ENCODE measurements around the gene NENF. TPM values are rescaled to one million over a fixed set of nuclear protein-coding genes. Genes with fewer than 3 reads are reported as not detected.

NENF gene
- total and polyA plus RNA-seq, 2 donors (not counting 1 experiment from before 2014, with no cell fraction given) = 33.3 to 58.1 TPM

DNA sequence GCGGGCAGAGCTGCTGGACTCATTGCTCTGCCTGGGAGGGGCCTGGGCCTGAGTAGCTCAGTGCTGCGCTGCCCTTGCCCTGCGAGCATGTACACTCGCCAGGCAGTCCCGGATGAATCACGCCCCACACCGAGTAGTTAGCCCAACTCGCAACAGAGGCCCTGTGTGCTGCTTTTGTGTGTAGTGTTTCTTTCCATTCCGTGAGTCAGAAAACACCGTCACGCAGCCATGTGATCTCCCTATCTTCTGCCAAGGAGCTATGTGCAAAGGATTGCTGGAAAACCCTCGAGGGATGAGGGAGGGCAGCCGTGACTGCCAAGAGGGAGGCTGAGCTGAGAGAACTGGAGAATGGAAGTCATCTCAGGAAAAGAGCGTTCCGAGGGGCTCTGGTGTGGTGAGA is 37.3 kb downstream of the NENF start:
- TF ChIP-seq EZH2 (IDR thresholded peaks at IDR 0.05; ENCODE audit: low read length, missing control alignments) = no peak
- TF ChIP-seq, protein P1, sequence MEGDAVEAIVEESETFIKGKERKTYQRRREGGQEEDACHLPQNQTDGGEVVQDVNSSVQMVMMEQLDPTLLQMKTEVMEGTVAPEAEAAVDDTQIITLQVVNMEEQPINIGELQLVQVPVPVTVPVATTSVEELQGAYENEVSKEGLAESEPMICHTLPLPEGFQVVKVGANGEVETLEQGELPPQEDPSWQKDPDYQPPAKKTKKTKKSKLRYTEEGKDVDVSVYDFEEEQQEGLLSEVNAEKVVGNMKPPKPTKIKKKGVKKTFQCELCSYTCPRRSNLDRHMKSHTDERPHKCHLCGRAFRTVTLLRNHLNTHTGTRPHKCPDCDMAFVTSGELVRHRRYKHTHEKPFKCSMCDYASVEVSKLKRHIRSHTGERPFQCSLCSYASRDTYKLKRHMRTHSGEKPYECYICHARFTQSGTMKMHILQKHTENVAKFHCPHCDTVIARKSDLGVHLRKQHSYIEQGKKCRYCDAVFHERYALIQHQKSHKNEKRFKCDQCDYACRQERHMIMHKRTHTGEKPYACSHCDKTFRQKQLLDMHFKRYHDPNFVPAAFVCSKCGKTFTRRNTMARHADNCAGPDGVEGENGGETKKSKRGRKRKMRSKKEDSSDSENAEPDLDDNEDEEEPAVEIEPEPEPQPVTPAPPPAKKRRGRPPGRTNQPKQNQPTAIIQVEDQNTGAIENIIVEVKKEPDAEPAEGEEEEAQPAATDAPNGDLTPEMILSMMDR (conservative IDR thresholded peaks at IDR 0.05 in 1 of 2, IDR thresholded peaks at IDR 0.05 in 1 of 2; ENCODE audit: low read depth in 1 of 2, low read length in 2 of 2) = no peak
- Histone ChIP-seq H3K4me1 (ENCODE audit: control insufficient read depth, extremely low read depth, insufficient read depth, low read length) (peaks cover 4% of the 10 kb centered on the region), H3K9ac (ENCODE audit: insufficient read depth, low read length) (no peak overlapping the region), H3K27ac (ENCODE audit: insufficient read depth, low read length) (peak overlapping the region; percentile 32), H3K27me3 (ENCODE audit: control insufficient read depth, insufficient read depth, low read length) (peaks cover 3% of the 10 kb centered on the region), H3K4me3 (replicated peaks in 1 of 4; ENCODE audit: control extremely low read depth in 1 of 4, insufficient read depth in 1 of 4, low read depth in 3 of 4, low read length in 4 of 4) (no peak overlapping the region), H3K36me3 (ENCODE audit: control insufficient read depth, insufficient read depth, low read length) (no peaks in the 10 kb centered on the region), H3K4me2 (ENCODE audit: extremely low read depth, insufficient read depth, low read length) (peak overlapping the region; percentile 63), H3K79me2 (ENCODE audit: control insufficient read depth, insufficient read depth, low read length) (no peaks in the 10 kb centered on the region), H4K20me1 (ENCODE audit: control insufficient read depth, extremely low read depth, insufficient read depth, low read length) (no peaks in the 10 kb centered on the region), H2AFZ (ENCODE audit: low read length) (peak overlapping the region; percentile 33), H3K9me3 (ENCODE audit: control insufficient read depth, insufficient read depth, low read depth, low read length) (no peaks in the 10 kb centered on the region)
- peak; percentile 97 to 99 for DNase-seq (ENCODE audit: low read depth in 2 of 2)

DNA sequence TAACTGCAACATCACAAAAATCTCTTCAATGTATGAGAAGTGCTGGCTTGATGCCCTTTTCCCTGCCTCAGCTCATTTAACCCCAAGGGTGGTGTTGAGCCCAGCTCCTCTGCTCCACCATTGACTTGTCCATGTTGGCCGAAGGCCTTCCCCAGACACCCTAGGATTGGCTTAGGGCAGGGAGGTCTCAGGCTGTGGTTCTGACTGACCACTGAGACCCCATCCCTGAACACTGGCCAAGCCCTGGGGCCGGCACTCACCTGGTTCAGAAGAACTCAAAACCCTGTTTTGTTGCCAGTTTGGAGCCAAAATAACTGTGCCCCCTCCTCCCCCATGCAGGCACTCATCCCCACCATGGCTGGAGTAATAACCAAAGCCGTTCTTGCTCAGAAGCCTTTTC is 38.6 kb downstream of the NENF start:
- Histone ChIP-seq H3K9me3 (ENCODE audit: control insufficient read depth, insufficient read depth, low read depth, low read length) (no peaks in the 10 kb centered on the region), H3K36me3 (ENCODE audit: control insufficient read depth, insufficient read depth, low read length) (no peaks in the 10 kb centered on the region), H3K9ac (ENCODE audit: insufficient read depth, low read length) (no peak overlapping the region), H4K20me1 (ENCODE audit: control insufficient read depth, extremely low read depth, insufficient read depth, low read length) (no peaks in the 10 kb centered on the region), H3K27ac (ENCODE audit: insufficient read depth, low read length) (no peak overlapping the region), H3K4me3 (replicated peaks in 1 of 4; ENCODE audit: control extremely low read depth in 1 of 4, insufficient read depth in 1 of 4, low read depth in 3 of 4, low read length in 4 of 4) (no peak overlapping the region), H3K4me1 (ENCODE audit: control insufficient read depth, extremely low read depth, insufficient read depth, low read length) (peaks cover 4% of the 10 kb centered on the region), H2AFZ (ENCODE audit: low read length) (no peak overlapping the region), H3K4me2 (ENCODE audit: extremely low read depth, insufficient read depth, low read length) (no peak overlapping the region), H3K27me3 (ENCODE audit: control insufficient read depth, insufficient read depth, low read length) (peaks cover 3% of the 10 kb centered on the region), H3K79me2 (ENCODE audit: control insufficient read depth, insufficient read depth, low read length) (no peaks in the 10 kb centered on the region)
- DNase-seq (ENCODE audit: low read depth in 2 of 2) = no peak
- TF ChIP-seq, protein P1 (conservative IDR thresholded peaks at IDR 0.05 in 1 of 2, IDR thresholded peaks at IDR 0.05 in 1 of 2; ENCODE audit: low read depth in 1 of 2, low read length in 2 of 2) = no peak
- no peak for TF ChIP-seq EZH2 (IDR thresholded peaks at IDR 0.05; ENCODE audit: low read length, missing control alignments)

DNA sequence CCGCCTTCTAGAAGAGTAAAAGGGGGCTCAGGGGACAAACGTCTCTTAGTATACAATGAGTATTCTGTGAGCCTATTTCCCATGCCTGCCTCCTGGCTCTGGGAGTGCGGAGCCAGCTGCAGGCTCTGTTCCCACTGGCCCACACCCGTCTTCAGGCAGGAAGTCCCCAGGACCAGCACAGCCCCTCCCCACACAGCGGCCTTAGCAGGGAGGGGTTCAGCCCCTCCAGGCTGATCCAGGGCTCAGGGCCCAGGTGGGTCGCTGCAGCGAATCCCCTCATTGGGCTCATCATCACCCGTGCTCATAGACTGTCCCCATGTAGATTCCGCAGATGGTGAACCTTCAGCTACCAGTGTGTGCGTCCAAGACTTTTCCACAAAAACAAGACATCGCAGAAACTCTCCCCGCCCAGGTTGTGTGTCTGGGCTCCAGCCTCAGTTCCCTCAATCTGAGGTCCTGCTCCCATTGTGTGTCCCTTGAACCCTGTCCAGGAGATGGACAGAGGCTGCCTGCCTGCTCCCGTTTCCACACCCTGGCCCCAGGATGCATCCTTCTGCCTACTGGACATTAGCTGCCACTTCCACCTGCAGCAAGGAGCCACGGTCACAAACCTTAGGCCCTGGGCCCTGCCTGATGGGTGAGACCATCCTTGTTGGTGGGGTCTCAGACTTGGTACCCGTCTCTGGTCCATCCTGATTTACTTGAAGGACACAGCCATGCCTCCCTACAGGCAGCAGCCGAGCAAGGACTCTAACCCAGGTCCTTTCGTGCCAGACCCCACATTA is 39.4 kb downstream of the NENF start:
- H3K36me3 ChIP-seq (ENCODE audit: control insufficient read depth, insufficient read depth, low read length) = no peaks in the 10 kb centered on the region
- no peak overlapping the region for H3K27ac ChIP-seq (ENCODE audit: insufficient read depth, low read length)
- H3K27me3 ChIP-seq (ENCODE audit: control insufficient read depth, insufficient read depth, low read length) = peaks cover 3% of the 10 kb centered on the region
- H4K20me1 ChIP-seq (ENCODE audit: control insufficient read depth, extremely low read depth, insufficient read depth, low read length) = no peaks in the 10 kb centered on the region
- DNase-seq (ENCODE audit: low read depth in 2 of 2) = no peak
- H3K79me2 ChIP-seq (ENCODE audit: control insufficient read depth, insufficient read depth, low read length) = no peaks in the 10 kb centered on the region
- H3K9me3 ChIP-seq (ENCODE audit: control insufficient read depth, insufficient read depth, low read depth, low read length) = no peaks in the 10 kb centered on the region
- TF ChIP-seq, protein P1 (conservative IDR thresholded peaks at IDR 0.05 in 1 of 2, IDR thresholded peaks at IDR 0.05 in 1 of 2; ENCODE audit: low read depth in 1 of 2, low read length in 2 of 2) = no peak
- no peak for TF ChIP-seq EZH2 (IDR thresholded peaks at IDR 0.05; ENCODE audit: low read length, missing control alignments)
- no peak overlapping the region for H3K4me2 ChIP-seq (ENCODE audit: extremely low read depth, insufficient read depth, low read length)
- H3K4me3 ChIP-seq (replicated peaks in 1 of 4; ENCODE audit: control extremely low read depth in 1 of 4, insufficient read depth in 1 of 4, low read depth in 3 of 4, low read length in 4 of 4) = no peak overlapping the region
- no peak overlapping the region for H3K9ac ChIP-seq (ENCODE audit: insufficient read depth, low read length)
- H3K4me1 ChIP-seq (ENCODE audit: control insufficient read depth, extremely low read depth, insufficient read depth, low read length) = peaks cover 4% of the 10 kb centered on the region
- H2AFZ ChIP-seq (ENCODE audit: low read length) = no peak overlapping the region
